K562 treated with DMSO at 1 percent for 48 hours (cell line): ENCODE measurements around the gene MSGN1. TPM values are rescaled to one million over a fixed set of nuclear protein-coding genes. Genes with fewer than 3 reads are reported as not detected.

Source experiments
- total RNA-seq: library from RNA; unstranded; fragments of 300-600 nt; gene quantifications from 2 replicates; pipeline ENCODE4 v1.2.3, GENCODE V29; 2022; ENCODE audit warnings: low replicate concordance; ENCODE audit errors: extremely low read depth

Gene MSGN1, protein sequence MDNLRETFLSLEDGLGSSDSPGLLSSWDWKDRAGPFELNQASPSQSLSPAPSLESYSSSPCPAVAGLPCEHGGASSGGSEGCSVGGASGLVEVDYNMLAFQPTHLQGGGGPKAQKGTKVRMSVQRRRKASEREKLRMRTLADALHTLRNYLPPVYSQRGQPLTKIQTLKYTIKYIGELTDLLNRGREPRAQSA
- not detected in 2 replicates for total RNA-seq

DNA sequence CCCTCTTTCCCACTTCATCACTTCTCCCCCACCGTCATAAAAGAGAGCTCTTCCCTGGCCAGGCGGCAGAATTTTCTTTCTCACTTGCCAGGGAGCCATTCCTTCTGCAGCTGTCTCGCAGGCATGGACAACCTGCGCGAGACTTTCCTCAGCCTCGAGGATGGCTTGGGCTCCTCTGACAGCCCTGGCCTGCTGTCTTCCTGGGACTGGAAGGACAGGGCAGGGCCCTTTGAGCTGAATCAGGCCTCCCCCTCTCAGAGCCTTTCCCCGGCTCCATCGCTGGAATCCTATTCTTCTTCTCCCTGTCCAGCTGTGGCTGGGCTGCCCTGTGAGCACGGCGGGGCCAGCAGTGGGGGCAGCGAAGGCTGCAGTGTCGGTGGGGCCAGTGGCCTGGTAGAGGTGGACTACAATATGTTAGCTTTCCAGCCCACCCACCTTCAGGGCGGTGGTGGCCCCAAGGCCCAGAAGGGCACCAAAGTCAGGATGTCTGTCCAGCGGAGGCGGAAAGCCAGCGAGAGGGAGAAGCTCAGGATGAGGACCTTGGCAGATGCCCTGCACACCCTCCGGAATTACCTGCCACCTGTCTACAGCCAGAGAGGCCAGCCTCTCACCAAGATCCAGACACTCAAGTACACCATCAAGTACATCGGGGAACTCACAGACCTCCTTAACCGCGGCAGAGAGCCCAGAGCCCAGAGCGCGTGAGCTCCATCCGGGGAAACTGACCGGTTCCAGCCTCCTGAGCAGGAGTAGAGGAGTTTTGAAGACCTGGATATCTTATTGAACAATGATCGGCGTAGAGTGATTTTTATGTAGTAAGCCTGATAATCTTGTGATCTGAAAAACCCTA is at the start of gene MSGN1:
Gene MSGN1, plus strand, starts transcription at position 65 of the 850 bp plus-strand sequence. Its CDS starts 59 bp downstream, at position 124.

Other genes starting within 250 kb of the MSGN1 start
- not detected in 2 replicates for gene SMC6, start 62.6 kb upstream of the MSGN1 start, total RNA-seq
- gene GEN1, start 62.3 kb upstream of the MSGN1 start, total RNA-seq, result not detected in 2 replicates
- not detected in 2 replicates for gene KCNS3, start 62.2 kb downstream of the MSGN1 start, total RNA-seq